K562 (cell line): ENCODE results near the gene SLC2A10. TPM values are rescaled to one million over a fixed set of nuclear protein-coding genes. Genes with fewer than 3 reads are reported as not detected.

Experiments used
- BDP1 ChIP-seq: IDR thresholded peaks from 3 replicates; pipeline ENCODE4 v1.6.1; 2011; ENCODE audit not compliant: insufficient read length, insufficient read depth
- CHD4 ChIP-seq: fragments of 200-600 bp; sonication (generic); IDR thresholded peaks from 3 replicates; pipeline ENCODE4 v1.6.1; 2012; ENCODE audit warnings: low read depth, mild to moderate bottlenecking, mixed read lengths, low read length, inconsistent platforms; ENCODE audit not compliant: insufficient read depth, insufficient replicate concordance, poor library complexity, severe bottlenecking
- EWSR1 ChIP-seq: fragments of 450-650 bp; IDR thresholded peaks from 2 replicates; pipeline ENCODE4 v1.6.1; 2018; ENCODE audit warnings: borderline replicate concordance, mild to moderate bottlenecking, low read depth, moderate library complexity; ENCODE audit not compliant: partially characterized antibody
- NFE2 ChIP-seq: IDR thresholded peaks from 2 replicates; pipeline ENCODE4 v1.6.1; 2014; ENCODE audit warnings: antibody characterized with exemption, low read depth
- PRDM10 ChIP-seq: fragments of 450-650 bp; IDR thresholded peaks from 2 replicates; pipeline ENCODE4 v1.6.1; 2018; ENCODE audit not compliant: partially characterized antibody
- RBM25 ChIP-seq: fragments of 200-400 bp; formaldehyde crosslinking; IDR thresholded peaks from 2 replicates; pipeline ENCODE4 v1.6.1; 2018; ENCODE audit warnings: low read length, low read depth, moderate library complexity; ENCODE audit not compliant: severe bottlenecking
- SREBF1 ChIP-seq: fragments of 150-350 bp; IDR thresholded peaks from 2 replicates; pipeline ENCODE4 v1.6.1; 2014; ENCODE audit warnings: antibody characterized with exemption, low read depth, low read length, borderline replicate concordance
- STAT5A ChIP-seq: IDR thresholded peaks from 2 replicates; pipeline ENCODE4 v1.6.1; 2012; ENCODE audit warnings: low read length, inconsistent platforms, borderline replicate concordance
- THRAP3 ChIP-seq: fragments of 450-650 bp; IDR thresholded peaks from 2 replicates; pipeline ENCODE4 v1.6.1; 2016; ENCODE audit warnings: mild to moderate bottlenecking, inconsistent platforms, borderline replicate concordance
- ZNF318 ChIP-seq, 2 experiments: fragments of 450-650 bp; IDR thresholded peaks; 2 replicates each; pipeline ENCODE4 v1.6.1; 2016; ENCODE audit warnings: mild to moderate bottlenecking in 2 of 2, borderline replicate concordance in 1 of 2, low read depth in 1 of 2, moderate library complexity in 1 of 2
- polyA plus RNA-seq, 8 experiments: library from polyadenylated mRNA; depleted of rRNA in 4 of 8; stranded (reverse) in 5 of 8; unstranded in 3 of 8; fragments of >200 nt; fragmentation: Nextera tagmentation in 2 of 8; fragmentation: Illumina TruSeq in 1 of 8; extraction: Ambion mirVana in 2 of 8; extraction: Trizol in 1 of 8; gene quantifications; 2 replicates each; pipeline versions ENCODE4 v1.2.1 to v1.2.3, GENCODE V29; 2011 to 2014; ENCODE audit warnings: inconsistent platforms in 1 of 8, missing spikeins in 1 of 8
- total RNA-seq, 7 experiments: library from RNA; depleted of rRNA in 6 of 7; stranded (reverse); fragments of >200 nt in 6 of 7; fragmentation: Illumina TruSeq in 2 of 7; extraction: Trizol in 2 of 7; gene quantifications; 2 replicates each; pipeline versions ENCODE4 v1.2.1 to v1.2.3, GENCODE V29; 2011 to 2021; ENCODE audit warnings: low replicate concordance in 1 of 7

The SLC2A10 gene
- total and polyA plus RNA-seq, 9 of the 15 experiments (the other 6 are each of a cell fraction or from before 2014, with no cell fraction given): 0.01 to 1.8 (median 0.10) TPM

- TF ChIP-seq ZNF318 (IDR thresholded peaks at IDR 0.05; ENCODE audit: borderline replicate concordance in 1 of 2, low read depth in 1 of 2) (no peak), CHD4 (peak; percentile 86), NFE2 (no peak), STAT5A (no peak), THRAP3 (no peak), PRDM10 (no peak), RBM25 (peak; percentile 82), BDP1 (no peak), SREBF1 (no peak), EWSR1 (no peak)
These were observed 48.6 kb downstream of the SLC2A10 start (continued) for GRCh38 chr20:46757754-46758678.
